GM23248 (cell line): Measurements from ENCODE around the gene ADAMTS3. TPM values are rescaled to one million over a fixed set of nuclear protein-coding genes. Genes with fewer than 3 reads are reported as not detected.

Experiments used
- DNase-seq: peaks from one replicate; pipeline ENCODE4 v3.0.0-alpha.2; 2015
- H2AFZ ChIP-seq: fragments of 200-600 bp; sonication (generic); 2 replicates; pipeline ENCODE4 v1.6.1; 2016; ENCODE audit warnings: antibody characterized with exemption
- H3F3A ChIP-seq: fragments of 200-600 bp; sonication (generic); 2 replicates; pipeline ENCODE4 v1.6.1; 2016; ENCODE audit warnings: mild to moderate bottlenecking, antibody characterized with exemption, mixed run types; ENCODE audit not compliant: insufficient read depth
- H3K27ac ChIP-seq: fragments of 200-600 bp; sonication (generic); 2 replicates; pipeline ENCODE4 v1.5.1; 2016; ENCODE audit warnings: mild to moderate bottlenecking
- H3K27me3 ChIP-seq: fragments of 200-600 bp; sonication (generic); replicated peaks from 2 replicates; pipeline ENCODE4 v1.6.1; 2016; ENCODE audit warnings: mild to moderate bottlenecking; ENCODE audit not compliant: insufficient read depth
- H3K36me3 ChIP-seq: fragments of 200-600 bp; sonication (generic); 2 replicates; pipeline ENCODE4 v1.6.1; 2016; ENCODE audit warnings: low read depth, mild to moderate bottlenecking
- H3K4me1 ChIP-seq: fragments of 200-600 bp; sonication (generic); 2 replicates; pipeline ENCODE4 v1.6.1; 2016; ENCODE audit warnings: mild to moderate bottlenecking; ENCODE audit not compliant: insufficient read depth
- H3K4me2 ChIP-seq: fragments of 200-600 bp; sonication (generic); one replicate; pipeline ENCODE4 v1.6.1; 2016; ENCODE audit warnings: mild to moderate bottlenecking; ENCODE audit not compliant: unreplicated experiment
- H3K4me3 ChIP-seq: fragments of 200-600 bp; sonication (generic); 2 replicates; pipeline ENCODE4 v1.5.1; 2016; ENCODE audit warnings: mild to moderate bottlenecking
- H3K79me2 ChIP-seq: fragments of 200-600 bp; sonication (generic); 2 replicates; pipeline ENCODE4 v1.6.1; 2016; ENCODE audit warnings: mild to moderate bottlenecking; ENCODE audit not compliant: insufficient read depth
- H3K9ac ChIP-seq: fragments of 200-600 bp; sonication (generic); 2 replicates; pipeline ENCODE4 v1.6.1; 2016; ENCODE audit warnings: mild to moderate bottlenecking
- H3K9me2 ChIP-seq: fragments of 200-600 bp; sonication (generic); 2 replicates; pipeline ENCODE4 v1.6.1; 2016; ENCODE audit warnings: mixed run types, mild to moderate bottlenecking, moderate library complexity; ENCODE audit not compliant: insufficient read depth
- H3K9me3 ChIP-seq: fragments of 200-600 bp; sonication (generic); one replicate; pipeline ENCODE4 v1.6.1; 2017; ENCODE audit warnings: low read depth
- H4K20me1 ChIP-seq: fragments of 200-600 bp; sonication (generic); 2 replicates; pipeline ENCODE4 v1.6.0; 2016; ENCODE audit not compliant: insufficient read depth
- EZH2 ChIP-seq: fragments of 200-600 bp; sonication (generic); IDR thresholded peaks from 2 replicates; pipeline ENCODE4 v1.6.1; 2018; ENCODE audit warnings: antibody characterized with exemption, mild to moderate bottlenecking; ENCODE audit not compliant: insufficient read depth, poor library complexity, severe bottlenecking
- EZH2phosphoT487 ChIP-seq: fragments of 200-600 bp; sonication (generic); IDR thresholded peaks from 2 replicates; pipeline ENCODE4 v1.6.1; 2018; ENCODE audit warnings: antibody characterized with exemption, moderate library complexity, mild to moderate bottlenecking, low read depth; ENCODE audit not compliant: insufficient read depth
- WGBS, 2 experiments: methylation state at CpG; one replicate each; pipeline ENCODE4 v1.1.6; 2015 to 2017; ENCODE audit warnings: low lambda C conversion rate in 2 of 2, low coverage in 1 of 2; ENCODE audit errors: missing lambda C conversion rate in 2 of 2; 5-methylcytosine and 5-hydroxymethylcytosine counted together
- in situ Hi-C: fragments of 300-500 bp; cut with MboI; formaldehyde crosslinking; loops from 2 replicates; pipeline ENCODE4 v1.15.0; 2020
- polyA plus RNA-seq: library from polyadenylated mRNA; unstranded; fragments of >200 nt; fragmentation: Nextera tagmentation; extraction: Ambion mirVana; gene quantifications from 2 replicates; pipeline ENCODE4 v1.2.1, GENCODE V29; 2016
- total RNA-seq: library from RNA; depleted of rRNA; stranded (reverse); fragments of >200 nt; shearing (Covaris generic); gene quantifications from 2 replicates; pipeline ENCODE4 v1.2.3, GENCODE V29; 2014

The ADAMTS3 gene
- total and polyA plus RNA-seq, 2 experiments from 2014 or later, result 0.20 to 0.43 TPM

DNA sequence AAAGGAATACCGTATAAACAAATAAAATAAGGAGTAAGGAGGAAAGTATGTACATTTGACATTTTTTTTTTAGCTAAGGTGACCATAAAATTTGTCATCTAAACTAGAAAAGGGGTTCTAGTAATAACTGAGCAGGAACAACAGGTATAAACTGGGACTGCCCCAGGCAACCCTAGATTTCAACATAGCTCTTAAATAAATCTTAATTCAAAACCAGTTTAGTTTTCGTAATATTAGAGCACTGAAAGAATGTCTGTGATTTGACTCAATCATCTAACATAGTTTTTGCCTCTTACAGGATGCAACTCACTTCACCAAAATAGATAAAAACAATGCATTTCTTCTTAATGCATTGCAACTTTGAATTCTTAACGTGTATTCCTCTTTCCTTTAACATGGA is 257.7 kb downstream of the ADAMTS3 start:
- peak overlapping the region; percentile 87 for H3K4me2 ChIP-seq
- 61 to 65% methylated on average over 3 of the region's 3 CpGs for WGBS, 2 experiments
- peak overlapping the region; percentile 49 for H3K4me3 ChIP-seq
- in situ Hi-C loops, result loop anchor here (10.0 to 25.0 kb wide), 2 partner anchors 154 to 701 kb away; no protein-coding TSS in a partner anchor
- no peak overlapping the region for H2AFZ ChIP-seq
- H3K27me3 ChIP-seq, result no peaks in the 10 kb centered on the region
- peak; percentile 19 for DNase-seq
- H3K9me3 ChIP-seq, result no peaks in the 10 kb centered on the region
- no peak for TF ChIP-seq EZH2phosphoT487
- H3F3A ChIP-seq, result peaks cover 31% of the 10 kb centered on the region
- H4K20me1 ChIP-seq, result no peaks in the 10 kb centered on the region
- H3K79me2 ChIP-seq, result no peaks in the 10 kb centered on the region
- peaks cover 51% of the 10 kb centered on the region for H3K4me1 ChIP-seq
- no peaks in the 10 kb centered on the region for H3K9me2 ChIP-seq
- peak overlapping the region; percentile 87 for H3K27ac ChIP-seq
- no peaks in the 10 kb centered on the region for H3K36me3 ChIP-seq
- H3K9ac ChIP-seq, result peak overlapping the region; percentile 56; the same call in 1 of the 2 replicates

DNA sequence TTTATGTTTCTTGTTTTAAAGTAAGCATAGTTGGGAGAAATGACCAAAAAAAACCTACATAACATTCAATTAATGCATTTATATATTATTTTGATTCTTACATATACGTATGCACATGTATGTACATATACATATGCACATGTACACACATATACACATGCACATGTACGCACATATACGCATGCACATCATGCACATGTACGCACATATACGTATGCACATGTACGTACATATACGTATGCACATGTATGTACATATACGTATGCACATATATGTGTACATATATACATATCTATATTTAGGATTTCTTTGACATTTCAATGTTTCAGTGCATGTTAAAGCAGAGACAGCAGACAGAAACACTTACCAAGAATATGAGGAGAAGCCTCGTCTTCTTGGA is 263.4 kb downstream of the ADAMTS3 start:
- Histone ChIP-seq H3K9me2 (no peaks in the 10 kb centered on the region), H3K27ac (no peak overlapping the region), H3K4me1 (peaks cover 1% of the 10 kb centered on the region; the same call in 1 of the 2 replicates), H3K9ac (no peak overlapping the region), H3K9me3 (no peaks in the 10 kb centered on the region), H3K27me3 (no peaks in the 10 kb centered on the region), H3K4me3 (no peak overlapping the region), H3K4me2 (no peak overlapping the region), H3F3A (peaks cover under 1% of the 10 kb centered on the region), H2AFZ (no peak overlapping the region), H4K20me1 (no peaks in the 10 kb centered on the region), H3K36me3 (no peaks in the 10 kb centered on the region), H3K79me2 (no peaks in the 10 kb centered on the region)
- TF ChIP-seq EZH2 (no peak), EZH2phosphoT487 (no peak)
- WGBS, 2 experiments, result 95 to 96% methylated on average over 9 of the region's 9 CpGs
- no peak for DNase-seq
- in situ Hi-C loops, result loop anchor here (25.0 kb wide), 1 partner anchor 707 kb away; no protein-coding TSS in a partner anchor

DNA sequence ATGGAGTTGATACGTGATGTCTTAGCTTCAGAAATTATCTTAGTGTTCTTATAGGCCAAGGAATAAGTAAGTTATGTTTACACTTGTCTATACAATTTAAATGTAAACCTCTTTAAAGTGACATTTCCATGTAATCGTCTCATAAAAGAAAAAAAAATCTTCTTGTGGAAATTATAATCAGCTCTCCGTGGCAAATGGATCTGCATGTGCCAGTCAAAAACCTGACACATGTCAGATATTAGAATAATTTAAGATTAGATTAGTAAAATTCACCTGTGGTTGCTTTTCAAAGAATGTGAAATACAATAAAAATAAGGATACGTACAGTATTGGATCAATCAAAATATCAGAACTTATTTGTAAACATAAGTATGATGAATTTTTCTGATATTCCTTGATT is 263.9 kb downstream of the ADAMTS3 start:
- H3K79me2 ChIP-seq, result no peaks in the 10 kb centered on the region
- WGBS, 2 experiments, result 79 to 81% methylated on average over 4 of the region's 4 CpGs
- no peak for DNase-seq
- in situ Hi-C loops, result loop anchor here (25.0 kb wide), 1 partner anchor 707 kb away; no protein-coding TSS in a partner anchor
- H3K9me2 ChIP-seq, result no peaks in the 10 kb centered on the region
- no peaks in the 10 kb centered on the region for H3K27me3 ChIP-seq
- no peaks in the 10 kb centered on the region for H3K36me3 ChIP-seq
- no peaks in the 10 kb centered on the region for H3K4me1 ChIP-seq
- H3K4me3 ChIP-seq, result no peak overlapping the region
- H3K9ac ChIP-seq, result no peak overlapping the region
- H4K20me1 ChIP-seq, result no peaks in the 10 kb centered on the region
- no peak overlapping the region for H3K4me2 ChIP-seq
- H3K9me3 ChIP-seq, result no peaks in the 10 kb centered on the region
- no peak overlapping the region for H2AFZ ChIP-seq
- H3F3A ChIP-seq, result no peaks in the 10 kb centered on the region
- H3K27ac ChIP-seq, result no peak overlapping the region
- TF ChIP-seq EZH2phosphoT487 (no peak), EZH2 (no peak)

DNA sequence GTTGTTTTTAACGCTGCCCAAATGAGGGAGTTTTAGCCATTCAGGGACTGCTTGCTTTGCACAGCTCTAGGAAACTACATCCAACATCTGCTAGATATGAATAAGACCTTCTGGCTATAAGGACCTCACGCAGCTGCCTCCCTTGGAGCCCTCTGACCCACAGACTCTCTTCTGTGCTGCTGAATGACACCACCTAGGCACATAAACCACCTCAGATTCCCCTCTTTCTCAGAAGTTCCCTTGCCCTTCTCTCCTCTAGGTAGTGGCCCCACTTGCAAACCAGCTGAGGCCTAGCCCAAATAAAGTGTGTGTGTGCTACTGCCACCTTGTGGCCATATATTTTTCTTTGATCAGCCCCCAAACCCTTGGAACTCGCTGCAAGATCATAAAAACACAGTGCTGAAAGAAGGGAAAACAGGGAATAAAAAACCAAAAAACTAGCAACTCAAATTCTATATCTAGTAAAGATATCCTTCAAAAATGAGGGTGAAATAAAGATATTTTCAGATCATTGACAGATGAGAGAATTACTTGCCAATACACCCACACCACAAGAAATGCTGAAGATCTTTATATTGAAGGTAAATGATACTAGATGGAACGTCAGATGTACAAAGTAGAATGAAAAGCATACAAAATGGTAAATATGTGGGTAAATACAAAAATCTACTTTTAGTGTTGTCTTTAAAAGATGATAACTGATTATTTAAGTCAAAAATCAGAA is 265.9 kb downstream of the ADAMTS3 start:
- TF ChIP-seq EZH2phosphoT487 (no peak), EZH2 (no peak)
- Histone ChIP-seq H3K4me2 (no peak overlapping the region), H2AFZ (0 out of 2 replicates have a peak overlapping the region, but pooled peaks have one; percentile 16), H3K4me1 (no peaks in the 10 kb centered on the region), H3K9ac (no peak overlapping the region), H3K36me3 (no peaks in the 10 kb centered on the region), H3K9me3 (no peaks in the 10 kb centered on the region), H3K4me3 (no peak overlapping the region), H3K27ac (no peak overlapping the region), H3K9me2 (no peaks in the 10 kb centered on the region), H3F3A (no peaks in the 10 kb centered on the region), H3K79me2 (no peaks in the 10 kb centered on the region), H3K27me3 (no peaks in the 10 kb centered on the region), H4K20me1 (no peaks in the 10 kb centered on the region)
- DNase-seq, result peak; percentile 55
- in situ Hi-C loops, result loop anchor here (25.0 kb wide), 1 partner anchor 709 kb away; no protein-coding TSS in a partner anchor
- 52 to 70% methylated on average over 4 of the region's 4 CpGs for WGBS, 2 experiments
